ENCODE measurements around the gene SMAD1. TPM values are rescaled to one million over a fixed set of nuclear protein-coding genes. Genes with fewer than 3 reads are reported as not detected.

SMAD1 gene
- 12.5 and 12.7 TPM in 2 replicates for total RNA-seq

GRCh38 chr4:145481164-145481941 is at the start of gene SMAD1:
Gene SMAD1 (plus strand): TSS chr4:145481853. CDS start chr4:145514614, 32,761 bp downstream.

Other genes starting within 250 kb of the SMAD1 start
- 2.6 and 5.1 TPM in 2 replicates for gene MMAA, start 137.5 kb downstream of the SMAD1 start, total RNA-seq
- not detected in 2 replicates for gene C4orf51, start 198.3 kb downstream of the SMAD1 start, total RNA-seq

All from smooth muscle cell of bladder (primary cell).